GM21423 (cell line): ENCODE measurements around the gene GNAT1.

Experiments
- ATAC-seq: cut with Tn5 transposase; IDR thresholded peaks from one replicate; pipeline ENCODE4 v1.9.1; 2021; ENCODE audit warnings: mild to moderate bottlenecking, moderate library complexity; ENCODE audit not compliant: unreplicated experiment

Gene GNAT1

DNA sequence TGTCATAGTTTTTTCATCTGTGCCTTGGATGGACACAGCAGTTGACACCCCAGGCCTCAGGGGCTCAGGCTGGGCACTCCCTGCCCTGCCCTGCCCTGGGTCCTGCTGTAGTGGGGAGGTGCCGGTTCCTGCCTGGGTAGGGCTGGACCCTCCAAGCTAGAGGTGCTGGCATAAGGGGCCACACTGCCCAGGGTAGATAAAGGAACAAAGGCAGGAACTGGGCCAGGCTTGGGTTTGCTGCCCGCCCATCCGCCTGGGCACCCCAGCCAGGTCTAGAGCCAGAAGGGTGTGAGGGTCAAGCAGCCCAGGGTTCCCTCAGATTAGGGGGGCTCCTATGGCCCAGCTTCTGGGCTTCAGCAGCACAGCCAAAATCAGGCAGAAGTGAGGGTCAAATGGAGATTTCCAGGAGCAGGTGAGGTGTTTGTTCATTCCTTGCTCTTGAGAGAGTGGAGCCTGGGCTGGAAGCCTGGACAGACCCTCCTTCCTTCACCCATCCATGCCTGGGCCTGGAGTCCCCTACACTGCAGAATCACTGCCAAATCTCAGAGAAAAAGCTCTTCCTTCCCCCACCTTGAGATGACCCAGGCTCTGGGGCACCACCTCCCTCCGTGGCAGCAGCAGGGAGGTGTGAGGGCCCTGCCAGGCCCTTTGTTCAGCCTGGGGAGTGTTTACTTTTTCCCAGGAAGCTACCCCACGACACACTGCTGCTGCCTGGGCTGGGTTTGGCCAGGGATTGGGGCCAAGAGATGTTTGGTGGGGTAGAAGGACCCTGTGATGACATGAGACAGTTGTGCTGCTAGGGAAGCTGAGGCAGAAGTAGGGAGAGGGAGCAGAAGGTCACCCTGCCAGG is 29.2 kb upstream of the GNAT1 start:
- no peak for ATAC-seq

- no peak for ATAC-seq
These were observed 27.6 kb upstream of the GNAT1 start for GRCh38 chr3:50163572-50164455.

DNA sequence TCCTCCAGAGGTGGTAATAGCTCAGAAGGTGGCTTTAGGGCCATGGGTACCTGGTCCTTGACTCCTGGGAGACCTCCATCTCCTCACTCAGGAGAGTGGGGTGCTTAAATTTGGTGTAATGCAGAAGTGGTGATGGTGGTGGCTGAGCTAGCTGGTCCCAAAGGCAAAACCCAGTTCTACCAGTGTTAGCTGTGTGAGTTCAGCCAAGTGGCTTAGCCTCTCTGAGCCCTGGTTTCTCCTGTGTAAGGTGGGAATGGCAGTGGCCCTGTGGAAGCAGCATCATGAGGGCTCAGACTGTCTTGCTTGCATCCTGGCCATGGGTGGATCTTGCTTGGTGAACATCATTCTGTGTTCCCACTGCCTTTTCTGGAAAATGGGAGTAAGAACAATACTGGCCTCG is 26.9 kb upstream of the GNAT1 start:
- no peak for ATAC-seq

GRCh38 chr3:50164984-50165909 is 26.2 kb upstream of the GNAT1 start:
- no peak for ATAC-seq

GRCh38 chr3:50165910-50166538 is 25.4 kb upstream of the GNAT1 start:
- no peak for ATAC-seq

- ATAC-seq: no peak
These were observed 24.8 kb upstream of the GNAT1 start for GRCh38 chr3:50166620-50167019.

DNA sequence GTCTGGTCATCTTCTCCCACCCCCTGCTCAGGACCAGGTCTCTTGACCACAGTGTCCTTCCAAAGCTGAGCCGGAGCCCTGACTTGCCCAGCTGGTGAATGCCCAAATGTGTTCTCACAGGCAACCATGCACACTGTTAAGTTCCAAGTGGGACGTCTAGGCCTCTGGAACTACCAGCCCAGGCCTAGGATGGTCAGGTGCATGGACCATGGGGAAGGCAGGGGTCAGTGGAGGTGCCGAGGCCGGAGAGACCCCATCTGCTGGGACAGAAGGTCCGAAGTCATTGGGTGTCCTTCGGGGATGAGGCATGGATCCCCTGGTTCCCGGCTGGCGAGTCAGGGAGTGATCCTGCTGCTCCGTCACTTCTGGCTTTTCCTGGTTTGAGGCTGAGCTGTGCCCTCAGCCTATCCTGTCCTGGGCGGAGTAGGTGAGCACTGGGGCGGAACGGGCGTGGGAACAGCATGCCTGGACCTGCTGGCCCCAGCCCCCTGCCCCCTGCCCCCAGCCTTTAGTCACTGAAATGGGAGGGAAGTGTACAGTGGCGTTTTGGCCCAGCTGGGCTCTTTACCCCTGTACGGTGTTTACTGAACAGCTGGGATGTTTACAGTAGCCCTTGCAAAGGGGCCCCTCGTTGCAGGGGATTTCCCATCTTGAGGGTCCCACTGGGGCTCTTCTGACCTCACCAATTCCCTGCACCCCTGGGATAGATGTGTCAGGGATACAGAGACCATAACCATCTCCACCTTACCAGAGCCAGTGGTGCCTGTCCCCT is 24.2 kb upstream of the GNAT1 start:
- ATAC-seq: no peak

DNA sequence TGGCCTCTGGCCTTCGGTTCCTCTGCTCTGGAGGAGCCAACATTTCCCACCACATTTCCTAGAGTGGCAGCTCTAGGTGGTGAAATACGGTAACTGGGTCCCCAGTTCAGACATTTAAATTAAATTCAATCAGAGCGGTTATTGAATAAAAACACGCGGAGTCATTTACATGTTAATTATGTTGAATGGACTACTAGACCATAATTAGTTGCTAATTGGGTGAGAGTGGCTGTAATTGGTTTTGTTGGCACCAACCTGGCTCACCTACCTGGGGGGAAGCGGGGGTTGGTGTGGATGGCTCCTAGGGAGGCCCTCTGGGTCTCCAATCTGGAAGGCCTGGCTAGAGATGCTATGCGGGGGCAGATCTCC is 23.6 kb upstream of the GNAT1 start:
- ATAC-seq: no peak

GRCh38 chr3:50168388-50168787 is 23.0 kb upstream of the GNAT1 start:
- no peak for ATAC-seq

GRCh38 chr3:50168791-50169190 is 22.6 kb upstream of the GNAT1 start:
- no peak for ATAC-seq

DNA sequence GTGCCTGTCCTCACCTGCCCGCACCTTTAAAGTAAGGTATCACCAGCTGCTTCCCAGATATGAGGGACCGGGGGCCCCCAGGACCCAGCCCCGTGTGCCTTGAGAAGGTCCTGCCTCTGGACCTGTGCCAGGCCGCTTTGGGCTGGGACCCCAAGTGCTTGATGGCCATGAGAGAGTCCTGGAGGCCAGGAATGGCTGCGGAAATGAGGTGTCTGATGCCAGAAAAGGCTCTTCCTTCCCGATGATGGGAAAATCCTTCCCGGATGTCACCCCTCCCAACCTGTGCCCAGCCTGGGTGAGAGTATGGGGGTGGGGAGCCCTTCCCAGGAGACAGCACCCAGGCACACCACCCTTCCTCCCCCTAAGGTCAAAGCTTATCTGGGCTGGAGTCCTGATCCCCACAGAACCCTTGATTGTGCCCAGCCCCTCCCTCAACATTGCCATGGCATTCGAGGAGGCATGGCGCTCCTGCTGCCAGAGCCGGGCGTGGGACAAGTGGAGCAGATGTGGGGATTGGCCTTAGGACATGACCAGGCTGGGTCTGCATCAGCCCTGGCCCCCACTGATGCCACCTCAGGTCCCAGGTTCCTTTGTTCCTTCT is 22.1 kb upstream of the GNAT1 start:
- no peak for ATAC-seq

- ATAC-seq: no peak
These were observed 21.6 kb upstream of the GNAT1 start for GRCh38 chr3:50169858-50170257.

- ATAC-seq: no peak
These were observed 20.7 kb upstream of the GNAT1 start for GRCh38 chr3:50170689-50171088.

- no peak for ATAC-seq
These were observed 19.7 kb upstream of the GNAT1 start for GRCh38 chr3:50171540-50172301.

DNA sequence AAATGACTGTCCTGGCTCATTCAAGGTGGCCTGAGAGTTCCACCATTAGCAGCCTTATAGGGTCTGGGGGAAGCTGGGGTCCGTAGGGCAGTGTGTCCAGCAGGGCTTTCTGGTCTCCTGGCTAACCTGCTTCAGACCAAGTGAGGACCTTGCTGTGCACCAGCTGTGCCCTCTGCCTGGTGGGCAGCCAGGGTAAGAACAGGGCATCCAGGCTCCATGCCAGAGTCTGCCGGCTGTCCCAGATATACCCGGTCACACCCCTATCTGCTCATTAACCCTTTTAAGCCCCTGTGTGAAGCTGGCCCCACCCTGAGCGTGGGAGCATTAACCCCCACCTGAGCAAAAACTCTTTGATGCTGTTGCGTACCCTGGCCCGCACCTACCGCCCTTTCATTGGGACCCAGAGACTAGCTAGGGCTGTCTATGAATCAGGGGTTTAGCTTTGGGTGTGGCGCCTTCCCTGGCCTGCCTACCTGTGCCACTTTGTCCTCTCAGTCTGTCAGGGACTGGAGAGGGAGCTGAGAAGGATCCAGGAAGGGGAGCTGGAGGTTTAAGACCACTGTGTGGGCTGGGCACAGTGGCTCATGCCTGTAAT is 18.7 kb upstream of the GNAT1 start:
- ATAC-seq: no peak

- no peak for ATAC-seq
These were observed 17.5 kb upstream of the GNAT1 start for GRCh38 chr3:50173685-50174516.

- no peak for ATAC-seq
These were observed 16.9 kb upstream of the GNAT1 start for GRCh38 chr3:50174517-50174895.
